Adrenal gland (tissue), 5 donors: ENCODE data around the gene CIPC.

ENCODE experiments used
- CTCF ChIP-seq, 6 experiments: fragments of 450-650 bp in 4 of 6; fragments of 200-600 bp in 2 of 6; sonication (generic) in 1 of 6; IDR thresholded peaks; 1 replicate in 5 of 6; 2 replicates in 1 of 6; pipeline versions ENCODE4 v1.5.1 to v1.8.0; 2016 to 2021; ENCODE audit warnings: antibody characterized with exemption in 6 of 6, mild to moderate bottlenecking in 2 of 6, moderate library complexity in 1 of 6
- POLR2A ChIP-seq, 2 donors: fragments of 450-650 bp; IDR thresholded peaks; one replicate each; pipeline ENCODE4 v1.6.1; 2017; ENCODE audit warnings: antibody characterized with exemption in 2 of 2, mild to moderate bottlenecking in 2 of 2, moderate library complexity in 1 of 2
- donor health status: DM: no; HTN: no; CAD: no.

- TF ChIP-seq CTCF (IDR thresholded peaks at IDR 0.05) (peak in 1 of 6 experiments; percentile 13), POLR2A (IDR thresholded peaks at IDR 0.05) (no peak)
These were observed 27.3 kb downstream of the CIPC start for GRCh38 chr14:77125281-77125801.
